EL (cell line): Measurements from ENCODE around the gene PLP1.
A peak's percentile ranks its signal among the peaks of the same experiment; 100 is the strongest.
"Not testable (repeated sequence)": the region's sequence is repeated elsewhere in the genome, so short reads cannot be mapped to it uniquely, and the experiment has no call there.

Source experiments
- DNase-seq: peaks from one replicate; pipeline ENCODE4 v3.0.0-alpha.2; 2016

Gene PLP1

DNA sequence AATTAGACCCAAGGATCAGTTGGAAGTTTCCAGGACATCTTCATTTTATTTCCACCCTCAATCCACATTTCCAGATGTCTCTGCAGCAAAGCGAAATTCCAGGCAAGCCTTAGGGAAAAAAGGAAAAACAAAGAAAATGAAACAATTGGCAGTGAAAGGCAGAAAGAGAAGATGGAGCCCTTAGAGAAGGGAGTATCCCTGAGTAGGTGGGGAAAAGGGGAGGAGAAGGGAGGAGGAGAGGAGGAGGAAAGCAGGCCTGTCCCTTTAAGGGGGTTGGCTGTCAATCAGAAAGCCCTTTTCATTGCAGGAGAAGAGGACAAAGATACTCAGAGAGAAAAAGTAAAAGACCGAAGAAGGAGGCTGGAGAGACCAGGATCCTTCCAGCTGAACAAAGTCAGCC is at the start of gene PLP1:
TSS of gene PLP1 (plus strand) at position 295 of the 400 bp plus-strand sequence. CDS start 156 bp downstream, outside the sequence.
- no peak for DNase-seq

GRCh38 chrX:103727115-103727514 is 49.5 kb upstream of the PLP1 start:
- no peak for DNase-seq

GRCh38 chrX:103729015-103729414 is 47.6 kb upstream of the PLP1 start:
- no peak for DNase-seq

- DNase-seq, result peak; percentile 15
Measured at GRCh38 chrX:103730147-103730795, 46.4 kb upstream of the PLP1 start.

DNA sequence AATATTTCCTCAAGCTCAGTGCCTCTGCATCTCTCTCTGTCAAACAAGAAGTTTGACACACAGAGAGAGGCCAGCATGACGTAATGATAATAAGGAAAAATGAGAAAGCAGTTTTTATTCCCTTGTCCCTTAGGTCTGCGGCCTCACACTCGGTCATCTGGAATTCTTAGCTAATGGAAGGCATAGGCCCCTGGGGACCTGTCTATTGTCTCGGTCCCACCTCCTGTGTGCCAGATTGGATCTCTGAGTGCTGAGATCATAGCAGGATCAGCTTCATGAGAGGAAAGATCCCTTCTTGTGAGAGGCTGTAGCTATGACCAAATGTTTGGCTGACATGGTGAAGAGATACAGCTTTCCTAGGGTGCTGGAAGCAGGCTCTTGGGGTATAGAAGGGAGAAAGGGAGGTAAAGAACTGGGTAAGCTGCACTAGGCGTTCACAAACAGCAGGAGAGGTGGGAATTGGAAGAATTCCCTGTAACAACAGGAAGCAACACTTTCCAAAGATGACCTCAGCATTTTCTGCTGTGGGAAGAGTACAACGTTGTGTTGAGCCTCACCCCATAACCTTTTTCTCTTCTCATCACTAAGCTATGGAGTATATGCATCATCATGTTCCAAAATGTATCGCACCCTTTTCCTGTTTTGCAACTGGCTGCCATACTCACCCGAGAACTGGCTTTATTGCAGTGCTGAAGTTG is 45.7 kb upstream of the PLP1 start:
- peak; percentile 80 for DNase-seq

- peak; percentile 42 for DNase-seq
Measured at GRCh38 chrX:103733017-103733416, 43.6 kb upstream of the PLP1 start.

DNA sequence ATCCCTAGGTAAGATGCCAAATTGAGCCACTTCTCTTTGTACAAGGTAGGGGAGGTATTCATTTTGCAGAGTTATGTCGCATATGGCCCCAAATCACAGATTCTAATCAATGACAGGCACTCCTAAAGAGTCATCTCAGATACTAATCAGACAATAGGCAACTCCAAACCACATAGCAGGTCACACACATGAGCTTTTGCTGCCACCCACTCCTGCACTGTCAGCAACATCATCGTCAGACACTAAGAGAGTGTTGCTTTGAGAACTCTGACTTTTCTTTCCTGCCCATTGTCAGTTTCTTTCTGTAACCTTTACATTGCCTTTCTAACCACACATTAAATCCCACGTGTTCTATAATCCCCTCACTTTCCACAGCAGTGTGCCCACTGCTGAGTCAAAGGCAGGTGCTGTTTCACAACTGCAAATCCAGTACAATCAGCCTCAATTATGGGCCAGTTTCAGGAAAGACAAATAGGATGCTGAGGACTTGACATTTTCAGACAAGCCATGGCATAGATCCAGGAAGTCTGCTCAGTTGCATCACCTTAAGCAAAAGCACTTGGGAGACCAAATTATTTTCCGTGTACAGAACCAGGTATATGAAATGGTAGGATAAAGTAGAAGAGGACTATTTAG is 42.4 kb upstream of the PLP1 start:
- DNase-seq, result no peak

- no peak for DNase-seq
Measured at GRCh38 chrX:103737696-103738095, 38.9 kb upstream of the PLP1 start.

- DNase-seq, result no peak
Measured at GRCh38 chrX:103739421-103739820, 37.2 kb upstream of the PLP1 start.

DNA sequence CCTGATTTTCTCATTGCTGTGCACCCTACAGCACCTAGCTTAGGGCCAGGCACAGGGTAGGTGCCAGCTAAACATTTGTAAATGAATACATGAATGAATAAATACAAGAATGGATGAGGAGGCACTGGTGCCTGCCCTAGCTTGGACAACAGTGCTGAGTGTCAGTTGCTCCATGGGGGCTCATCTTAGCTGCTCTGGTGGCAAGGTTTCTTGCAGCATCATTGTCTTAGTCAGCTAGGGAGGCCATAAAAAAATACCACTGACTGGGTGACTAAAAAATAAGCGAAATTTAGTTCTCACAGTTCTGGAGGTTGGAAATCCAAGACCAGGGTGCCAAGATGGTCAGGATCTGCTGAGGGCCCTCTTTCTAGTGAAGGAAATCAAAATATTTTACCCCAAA is 34.8 kb upstream of the PLP1 start:
- no peak for DNase-seq

- DNase-seq, result no peak
Measured at GRCh38 chrX:103742339-103742738, 34.3 kb upstream of the PLP1 start.

DNA sequence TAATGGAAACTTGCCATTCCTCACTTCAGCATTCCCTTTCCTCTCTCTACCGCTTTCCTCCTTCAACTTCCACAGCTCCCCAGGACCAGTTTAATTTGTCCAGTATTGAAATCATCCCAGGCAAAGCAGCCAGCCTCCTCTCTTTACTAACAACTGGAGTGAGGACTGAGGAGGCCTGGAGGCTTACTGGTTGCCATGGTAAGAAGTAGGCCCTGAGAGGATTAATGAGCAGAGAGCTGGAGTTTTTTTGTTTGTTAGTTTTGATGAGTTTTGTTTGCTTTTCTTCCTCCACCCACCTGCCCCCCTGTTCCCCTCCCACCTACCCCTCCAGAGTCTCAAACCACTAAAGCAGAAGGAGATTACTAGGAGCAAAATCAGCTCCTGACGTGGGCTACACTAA is 29.5 kb upstream of the PLP1 start:
- DNase-seq, result no peak

- DNase-seq, result no peak
Measured at GRCh38 chrX:103754401-103754800, 22.2 kb upstream of the PLP1 start.

GRCh38 chrX:103756736-103757135 is 19.9 kb upstream of the PLP1 start:
- no peak for DNase-seq

- no peak for DNase-seq
Measured at GRCh38 chrX:103758555-103758954, 18.1 kb upstream of the PLP1 start.

DNA sequence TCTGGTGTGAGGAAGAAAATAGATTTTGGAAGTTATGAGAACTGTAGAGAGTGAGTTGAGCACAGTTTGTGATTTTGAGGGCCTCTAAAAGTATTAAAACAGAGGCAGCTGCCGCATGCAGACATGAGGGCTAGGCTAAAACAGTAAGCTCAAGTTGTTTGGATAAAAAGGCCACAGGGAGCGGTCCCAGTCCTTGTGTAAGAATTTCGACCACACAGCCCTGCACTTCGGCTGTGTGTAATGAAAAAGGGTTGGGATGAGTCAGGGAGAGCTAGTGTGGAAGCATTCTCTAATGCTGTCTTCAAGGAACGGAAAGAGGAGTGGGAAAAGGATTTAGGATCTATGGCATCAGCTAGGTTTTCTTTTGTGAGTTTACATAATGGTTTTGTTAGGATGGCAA is 13.1 kb upstream of the PLP1 start:
- not testable (repeated sequence) for DNase-seq

DNA sequence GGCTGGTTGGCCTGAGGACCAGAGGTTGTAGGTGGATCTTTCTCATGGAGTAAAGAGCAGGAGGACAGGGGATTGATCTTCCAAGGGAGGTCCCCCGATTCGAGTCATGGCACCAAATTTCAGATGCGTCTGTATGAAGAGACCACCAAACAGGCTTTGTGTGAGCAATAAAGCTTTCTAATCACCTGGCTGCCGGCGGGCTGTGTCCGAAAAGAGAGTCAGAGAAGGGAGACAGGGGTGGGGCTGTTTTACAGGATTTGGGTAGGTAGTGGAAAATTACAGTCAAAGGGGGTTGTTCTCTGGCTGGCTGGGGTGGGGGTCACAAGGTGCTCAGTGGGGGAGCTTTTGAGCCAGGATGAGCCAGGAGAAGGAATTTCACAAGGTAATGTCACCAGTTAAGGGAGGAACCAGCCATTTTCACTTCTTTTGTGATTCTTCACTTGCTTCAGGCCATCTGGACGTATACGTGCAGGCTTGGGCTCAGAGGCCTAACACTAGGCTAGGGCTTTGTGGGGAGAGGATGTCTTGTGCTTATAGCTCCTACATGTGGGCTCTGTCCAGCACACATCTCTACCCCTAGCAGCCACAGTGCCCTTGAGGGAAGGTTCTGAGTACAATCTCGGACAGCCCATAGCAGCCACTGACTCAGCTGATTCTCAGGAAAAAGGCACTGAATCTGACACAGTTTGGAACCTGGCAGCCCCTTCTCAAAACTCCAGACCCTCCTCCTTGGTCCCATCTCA is 9.7 kb upstream of the PLP1 start:
- not testable (repeated sequence) for DNase-seq

DNA sequence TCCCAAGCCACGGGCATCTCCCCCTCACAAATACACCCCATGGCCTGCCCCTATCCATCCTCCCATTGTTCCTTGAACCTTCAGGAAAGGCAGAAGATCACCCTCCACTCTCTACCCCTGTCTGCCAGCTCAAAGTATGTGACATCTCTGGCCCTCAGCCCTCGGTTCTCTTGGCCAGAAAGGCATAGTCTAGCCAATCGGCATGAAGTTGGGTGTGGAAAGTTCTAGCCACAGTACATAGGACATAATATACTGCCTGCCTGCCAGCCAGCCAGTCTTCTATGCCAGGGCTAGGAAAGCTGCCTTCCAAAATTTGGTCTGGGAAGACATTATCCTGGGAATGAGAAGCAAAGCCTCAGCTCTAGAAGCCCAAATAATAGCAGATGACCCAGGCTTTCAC is 3.2 kb upstream of the PLP1 start:
- no peak for DNase-seq

GRCh38 chrX:103774070-103774642 is 2.5 kb upstream of the PLP1 start:
- DNase-seq, result peak; percentile 41

DNA sequence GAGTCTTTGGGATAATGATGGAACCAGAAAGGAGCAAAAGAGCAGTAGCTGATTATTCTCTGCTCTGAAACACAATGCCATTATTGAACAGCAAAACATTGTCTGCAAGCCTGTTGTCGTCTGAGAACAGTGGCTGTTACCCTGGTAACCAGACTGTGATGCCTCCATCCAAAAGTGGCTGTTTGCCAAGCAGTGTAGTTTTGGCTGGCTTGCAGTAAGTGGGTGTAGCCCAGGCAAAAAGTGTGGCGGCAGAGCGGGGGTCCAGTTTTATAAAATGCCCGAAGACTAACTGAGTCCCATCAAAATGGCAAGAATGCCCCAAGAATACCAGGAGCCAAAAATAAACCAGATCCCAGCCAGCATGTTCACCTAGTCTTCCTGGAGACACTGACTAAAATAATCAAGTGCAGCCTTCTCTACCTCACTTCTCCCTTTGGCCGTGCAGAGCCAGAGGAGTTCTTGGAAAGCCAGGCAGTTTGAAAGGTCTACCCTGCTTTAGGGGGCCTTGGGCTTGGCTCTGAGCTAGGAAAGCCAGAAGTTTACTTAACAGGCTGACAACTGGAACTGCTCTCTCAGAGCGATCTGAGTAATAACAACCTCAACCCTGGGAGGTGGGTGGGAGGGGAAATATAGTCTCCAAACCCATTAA is 2.6 kb downstream of the PLP1 start:
- DNase-seq, result no peak

DNA sequence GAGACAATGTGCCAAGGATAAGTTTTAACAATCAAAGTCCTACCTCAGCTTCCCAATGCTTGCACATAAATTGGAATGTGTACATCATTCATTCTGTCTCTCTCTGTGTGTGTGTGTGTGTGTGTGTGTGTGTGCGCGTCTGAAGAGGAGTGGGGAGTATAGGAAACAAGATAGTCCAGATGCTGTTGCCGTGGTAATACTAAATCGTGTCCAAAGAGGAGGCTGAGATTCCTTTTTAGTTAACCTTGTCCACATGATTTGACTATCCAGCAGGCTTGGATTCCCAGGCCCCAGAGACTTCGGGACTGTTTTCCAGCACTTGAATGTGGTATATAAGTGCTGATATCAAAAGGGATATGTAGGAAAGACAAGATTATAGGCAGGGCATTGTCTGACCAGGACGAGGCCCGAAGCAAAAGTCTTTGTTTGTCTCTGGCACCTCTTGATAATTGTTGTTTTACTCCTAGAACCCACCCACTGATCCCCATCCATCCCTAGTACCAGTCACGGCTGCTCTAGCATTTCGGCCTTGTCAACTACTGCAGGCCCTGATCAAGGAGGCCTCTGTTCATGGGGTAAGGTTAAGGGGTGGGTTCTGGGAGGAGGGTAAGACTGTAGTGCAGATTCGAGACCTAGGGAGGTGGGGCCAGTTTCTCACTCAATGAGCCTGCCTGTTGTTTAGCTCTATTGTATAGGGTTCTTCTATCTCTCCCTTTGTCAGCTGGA is 3.9 kb downstream of the PLP1 start:
- DNase-seq, result no peak

DNA sequence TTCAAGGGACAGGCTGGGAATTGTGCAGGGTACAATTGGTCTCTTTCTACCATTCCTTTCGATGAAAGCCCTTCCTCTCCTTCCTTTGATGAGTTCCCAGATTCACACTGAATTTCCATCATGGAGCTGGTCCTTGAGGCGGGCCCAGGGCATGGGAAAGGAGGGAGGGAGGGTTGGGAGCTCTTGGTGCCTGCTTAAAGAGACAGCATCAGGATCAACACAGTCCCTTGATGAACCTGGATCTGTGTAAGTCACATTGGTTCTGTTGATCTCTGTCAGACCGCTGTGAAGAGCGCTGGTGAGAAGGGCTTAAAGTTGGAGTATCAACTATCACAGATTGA is 4.4 kb downstream of the PLP1 start:
- no peak for DNase-seq
